8988T (cell line): Measurements from ENCODE around the gene SORCS2.

Source experiments
- DNase-seq: peaks from one replicate; pipeline ENCODE4 v3.0.0; 2011

The SORCS2 gene

GRCh38 chr4:7224878-7225533, 32.7 kb downstream of the SORCS2 start:
- DNase-seq, result no peak

GRCh38 chr4:7226439-7226838, 34.1 kb downstream of the SORCS2 start:
- DNase-seq, result no peak

GRCh38 chr4:7227008-7227407, 34.7 kb downstream of the SORCS2 start:
- no peak for DNase-seq

- DNase-seq, result no peak
These were observed 36.4 kb downstream of the SORCS2 start for GRCh38 chr4:7228734-7229133.

- DNase-seq, result no peak
These were observed 39.8 kb downstream of the SORCS2 start for GRCh38 chr4:7232061-7232650.

- DNase-seq, result no peak
These were observed 40.8 kb downstream of the SORCS2 start for GRCh38 chr4:7233006-7233580.

- DNase-seq, result no peak
These were observed 41.3 kb downstream of the SORCS2 start for GRCh38 chr4:7233601-7234000.

GRCh38 chr4:7234355-7235029, 42.2 kb downstream of the SORCS2 start:
- no peak for DNase-seq

GRCh38 chr4:7235030-7235380, 42.7 kb downstream of the SORCS2 start:
- no peak for DNase-seq

GRCh38 chr4:7236847-7237246, 44.5 kb downstream of the SORCS2 start:
- no peak for DNase-seq

GRCh38 chr4:7237873-7238272, 45.5 kb downstream of the SORCS2 start:
- no peak for DNase-seq

GRCh38 chr4:7238300-7238960, 46.1 kb downstream of the SORCS2 start:
- DNase-seq, result no peak

GRCh38 chr4:7239101-7239820, 46.9 kb downstream of the SORCS2 start:
- no peak for DNase-seq

- no peak for DNase-seq
These were observed 47.5 kb downstream of the SORCS2 start for GRCh38 chr4:7239844-7240243.

- DNase-seq, result no peak
These were observed 48.0 kb downstream of the SORCS2 start for GRCh38 chr4:7240306-7240705.

- no peak for DNase-seq
These were observed 49.3 kb downstream of the SORCS2 start for GRCh38 chr4:7241597-7242125.

GRCh38 chr4:7242766-7243165, 50.4 kb downstream of the SORCS2 start:
- no peak for DNase-seq

GRCh38 chr4:7243609-7244330, 51.4 kb downstream of the SORCS2 start:
- no peak for DNase-seq

GRCh38 chr4:7244331-7244665, 52.0 kb downstream of the SORCS2 start:
- no peak for DNase-seq

- no peak for DNase-seq
These were observed 52.5 kb downstream of the SORCS2 start for GRCh38 chr4:7244751-7245320.

GRCh38 chr4:7247521-7247920, 55.2 kb downstream of the SORCS2 start:
- no peak for DNase-seq

- DNase-seq, result no peak
These were observed 55.6 kb downstream of the SORCS2 start for GRCh38 chr4:7247946-7248345.
